Natural killer cell (primary cell): Measurements from ENCODE around the gene DUOXA1. TPM values are rescaled to one million over a fixed set of nuclear protein-coding genes. Genes with fewer than 3 reads are reported as not detected.

ENCODE experiments used
- ATAC-seq, 3 donors: fragments of 150-1000 bp in 2 of 3; fragments of 200-7000 bp in 1 of 3; cut with Tn5 transposase; 1 replicate in 1 of 3; 2 replicates in 2 of 3; pipeline ENCODE4 v1.10.0; 2021; ENCODE audit warnings: mild to moderate bottlenecking in 2 of 3, moderate library complexity in 2 of 3
- DNase-seq, 2 donors: peaks; one replicate each; pipeline versions ENCODE4 v3.0.0 to v3.0.0-alpha.2; 2013 to 2021; ENCODE audit warnings: mixed read lengths in 1 of 2
- H3K27ac ChIP-seq: one replicate; pipeline ENCODE4 v1.5.1; 2013; ENCODE audit warnings: mild to moderate bottlenecking, low read length
- H3K27me3 ChIP-seq: one replicate; pipeline ENCODE4 v1.6.1; 2013; ENCODE audit warnings: low read length; ENCODE audit not compliant: control insufficient read depth, insufficient read depth
- H3K36me3 ChIP-seq: one replicate; pipeline ENCODE4 v1.6.1; 2013; ENCODE audit warnings: low read length; ENCODE audit not compliant: control insufficient read depth, insufficient read depth
- H3K4me1 ChIP-seq: one replicate; pipeline ENCODE4 v1.6.1; 2013; ENCODE audit warnings: low read length; ENCODE audit not compliant: control insufficient read depth, insufficient read depth
- H3K4me3 ChIP-seq: one replicate; pipeline ENCODE4 v1.5.1; 2013; ENCODE audit warnings: low read length
- H3K9me3 ChIP-seq: one replicate; pipeline ENCODE4 v1.6.1; 2013; ENCODE audit warnings: low read length; ENCODE audit not compliant: control insufficient read depth, insufficient read depth
- H3K27ac Mint-ChIP-seq, 2 donors: one replicate each; pipeline ENCODE4 v1.8.0; 2022; ENCODE audit warnings: mild to moderate bottlenecking in 2 of 2, mixed read lengths in 2 of 2, moderate library complexity in 1 of 2
- H3K27me3 Mint-ChIP-seq, 2 donors: one replicate each; pipeline ENCODE4 v1.8.0; 2022; ENCODE audit warnings: low read depth in 2 of 2, mixed read lengths in 2 of 2
- H3K36me3 Mint-ChIP-seq: one replicate; pipeline ENCODE4 v1.8.0; 2022; ENCODE audit warnings: mixed read lengths
- H3K4me1 Mint-ChIP-seq, 2 donors: one replicate each; pipeline ENCODE4 v1.8.0; 2022; ENCODE audit warnings: mixed read lengths in 2 of 2
- H3K4me3 Mint-ChIP-seq: one replicate; pipeline ENCODE4 v1.8.0; 2022; ENCODE audit warnings: mild to moderate bottlenecking, moderate library complexity, mixed read lengths
- H3K9me3 Mint-ChIP-seq, 2 donors: one replicate each; pipeline ENCODE4 v1.8.0; 2022; ENCODE audit warnings: mixed read lengths in 2 of 2
- CTCF ChIP-seq: fragments of 200-600 bp; IDR thresholded peaks from one replicate; pipeline ENCODE4 v1.8.0; 2022; ENCODE audit warnings: antibody characterized with exemption
- WGBS: methylation state at CpG from one replicate; pipeline ENCODE4 v1.1.7; 2013; ENCODE audit warnings: missing lambda C conversion rate; ENCODE audit not compliant: insufficient coverage; 5-methylcytosine and 5-hydroxymethylcytosine counted together
- intact Hi-C: fragments of 100-400 bp; cut with micrococcal nuclease; formaldehyde crosslinking; loops from one replicate; pipeline ENCODE4 v1.14.2; 2022
- total RNA-seq, 4 donors: library from RNA; stranded (reverse); fragments of 120-200 nt in 1 of 4; gene quantifications; one replicate each; pipeline versions ENCODE4 v1.2.3 to v1.2.4, GENCODE V29; 2013 to 2022

Gene DUOXA1
- total RNA-seq, 3 donors from 2014 or later (not counting 1 experiment from before 2014, with no cell fraction given): 0.39 to 0.40 TPM; not detected in 1

GRCh38 chr15:45095661-45096060 lies 34.0 kb downstream of the DUOXA1 start:
- no peak overlapping the region for H3K4me3 ChIP-seq
- no peaks in the 10 kb centered on the region for H3K36me3 Mint-ChIP-seq

GRCh38 chr15:45094358-45094730 lies 35.3 kb downstream of the DUOXA1 start:
- Mint-ChIP-seq H3K36me3 (no peaks in the 10 kb centered on the region), H3K4me1 (no peaks in the 10 kb centered on the region), H3K4me3 (no peak overlapping the region), H3K9me3 (no peaks in the 10 kb centered on the region), H3K27ac (no peak overlapping the region), H3K27me3 (peaks cover 9 to 32% of the 10 kb centered on the region in 2 donors)
- Histone ChIP-seq H3K4me1 (no peaks in the 10 kb centered on the region), H3K4me3 (no peak overlapping the region), H3K9me3 (no peaks in the 10 kb centered on the region), H3K27me3 (peaks cover 2% of the 10 kb centered on the region), H3K36me3 (no peaks in the 10 kb centered on the region), H3K27ac (no peak overlapping the region)
- 88% methylated on average over 9 of the region's 9 CpGs for WGBS
- no peak for TF ChIP-seq CTCF
- DNase-seq (no peak), ATAC-seq (no peak)
- intact Hi-C loops: no loop called here

More at GRCh38 chr15:45095661-45096060, 34.0 kb downstream of the DUOXA1 start:
- Mint-ChIP-seq H3K4me1 (no peaks in the 10 kb centered on the region), H3K9me3 (no peaks in the 10 kb centered on the region), H3K27ac (no peak overlapping the region), H3K27me3 (peaks cover 5 to 20% of the 10 kb centered on the region in 2 donors), H3K4me3 (no peak overlapping the region)
- no peak for TF ChIP-seq CTCF
- 92% methylated on average over 11 of the region's 11 CpGs for WGBS
- DNase-seq (no peak), ATAC-seq (no peak)
- intact Hi-C loops: no loop called here
- Histone ChIP-seq H3K9me3 (no peaks in the 10 kb centered on the region), H3K27me3 (peaks cover 2% of the 10 kb centered on the region), H3K36me3 (no peaks in the 10 kb centered on the region), H3K4me1 (no peaks in the 10 kb centered on the region), H3K27ac (no peak overlapping the region)

GRCh38 chr15:45093622-45094357 lies 35.9 kb downstream of the DUOXA1 start:
- Mint-ChIP-seq H3K27ac (no peak overlapping the region), H3K36me3 (no peaks in the 10 kb centered on the region), H3K4me3 (no peak overlapping the region), H3K4me1 (no peaks in the 10 kb centered on the region), H3K27me3 (peaks cover 11 to 35% of the 10 kb centered on the region in 2 donors), H3K9me3 (no peaks in the 10 kb centered on the region)
- intact Hi-C loops: no loop called here
- H3K36me3 ChIP-seq: no peaks in the 10 kb centered on the region
- no peak for DNase-seq
- H3K27ac ChIP-seq: no peak overlapping the region
- H3K4me3 ChIP-seq: no peak overlapping the region
- H3K9me3 ChIP-seq: no peaks in the 10 kb centered on the region
- ATAC-seq: no peak
- peaks cover 2% of the 10 kb centered on the region for H3K27me3 ChIP-seq
- no peak for TF ChIP-seq CTCF
- H3K4me1 ChIP-seq: no peaks in the 10 kb centered on the region
- WGBS: 88% methylated on average over 8 of the region's 11 CpGs

GRCh38 chr15:45093013-45093412 lies 36.7 kb downstream of the DUOXA1 start:
- H3K27me3 Mint-ChIP-seq: peaks cover 11 to 38% of the 10 kb centered on the region in 2 donors
- ATAC-seq: no peak

More at GRCh38 chr15:45093013-45093412, 36.7 kb downstream of the DUOXA1 start:
- no peaks in the 10 kb centered on the region for H3K4me1 Mint-ChIP-seq
- Histone ChIP-seq H3K9me3 (no peaks in the 10 kb centered on the region), H3K4me3 (no peak overlapping the region), H3K36me3 (no peaks in the 10 kb centered on the region), H3K4me1 (no peaks in the 10 kb centered on the region), H3K27ac (no peak overlapping the region), H3K27me3 (peaks cover 2% of the 10 kb centered on the region)
- no peaks in the 10 kb centered on the region for H3K9me3 Mint-ChIP-seq
- H3K36me3 Mint-ChIP-seq: no peaks in the 10 kb centered on the region
- H3K27ac Mint-ChIP-seq: no peak overlapping the region
- 93% methylated on average over 4 of the region's 4 CpGs for WGBS
- no peak for TF ChIP-seq CTCF
- intact Hi-C loops: no loop called here
- H3K4me3 Mint-ChIP-seq: no peak overlapping the region
- no peak for DNase-seq
